HPDE6-E6E7 (cell line): ENCODE data around the gene SLC7A8.

ENCODE experiments used
- DNase-seq: peaks from one replicate; pipeline ENCODE4 v3.0.0; 2011; ENCODE audit warnings: missing footprints; ENCODE audit errors: extremely low spot score

Gene SLC7A8

DNA sequence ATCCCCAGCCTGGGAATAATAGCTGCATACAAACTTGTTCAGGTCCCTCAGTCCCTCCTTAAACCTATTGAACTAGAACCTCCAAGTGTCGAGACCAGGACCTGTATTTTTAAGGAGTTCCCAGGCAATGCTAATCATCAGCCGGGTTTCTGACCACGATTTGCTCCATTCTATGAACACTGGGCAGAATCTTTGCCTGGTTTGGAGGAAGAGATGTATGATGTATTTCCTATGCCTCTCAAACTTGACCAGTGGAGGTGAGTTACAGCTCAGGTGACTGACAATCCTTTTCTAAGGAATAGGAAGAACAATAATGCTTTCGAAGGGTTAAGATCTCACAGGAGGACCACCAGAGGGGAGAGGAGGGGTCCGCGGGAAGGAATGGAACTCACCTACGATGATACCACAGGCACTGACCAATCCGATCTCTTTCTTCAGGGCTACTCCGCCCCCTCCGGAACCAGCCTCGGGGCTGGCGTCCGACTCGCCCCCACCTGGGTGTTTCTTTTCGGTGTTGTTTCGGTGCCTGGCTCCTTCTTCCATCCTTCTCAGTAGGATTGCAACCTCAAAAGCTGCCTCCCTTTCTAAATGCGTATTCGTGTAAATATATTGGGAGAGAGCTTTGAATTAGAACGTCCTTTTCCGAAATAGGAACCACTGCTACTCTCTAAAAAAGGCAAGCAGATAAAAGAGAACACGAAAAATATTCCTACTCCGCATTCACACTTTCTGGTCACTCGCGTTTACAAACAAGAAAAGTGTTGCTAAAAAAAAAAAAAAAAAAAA is 895 bp downstream of the SLC7A8 start:
- peak; percentile 64 for DNase-seq

DNA sequence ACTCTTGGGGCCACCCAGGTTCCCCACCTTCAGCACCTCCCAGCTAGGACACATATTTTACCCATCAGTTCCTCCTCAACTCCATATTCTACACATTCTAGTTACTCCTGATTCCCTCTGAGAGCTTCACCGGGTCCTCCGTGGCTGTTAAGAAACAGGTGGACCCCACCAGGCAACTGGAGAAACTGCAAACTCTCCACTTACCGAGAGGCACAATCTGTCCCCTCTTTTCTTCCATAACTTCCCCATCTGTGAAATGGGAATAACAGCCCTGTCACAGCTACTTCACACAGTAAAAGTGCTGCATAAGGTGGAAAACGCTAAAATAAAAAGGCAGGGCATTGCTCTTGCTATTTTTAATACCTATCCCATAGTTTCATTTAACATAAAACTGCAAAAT is 1.5 kb downstream of the SLC7A8 start:
- DNase-seq: no peak

DNA sequence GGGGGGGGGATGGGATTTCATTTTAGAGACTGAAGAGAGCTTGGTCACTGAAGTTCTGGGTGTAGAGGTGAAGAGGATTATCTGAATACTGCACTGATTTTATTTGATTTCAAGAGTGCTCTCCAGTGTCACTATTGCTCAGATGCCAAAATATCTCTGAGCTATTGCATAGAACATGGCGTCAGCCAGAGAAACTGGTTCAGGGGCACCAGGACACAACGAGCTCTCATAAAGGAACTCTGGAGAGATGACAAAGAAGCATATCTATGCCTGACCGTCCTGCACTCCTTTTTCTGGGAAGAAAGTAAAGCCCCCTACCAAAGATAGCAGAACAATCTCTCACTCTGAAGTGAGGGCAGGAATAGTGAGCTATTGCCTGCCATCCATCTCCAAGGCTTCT is 2.0 kb downstream of the SLC7A8 start:
- no peak for DNase-seq

DNA sequence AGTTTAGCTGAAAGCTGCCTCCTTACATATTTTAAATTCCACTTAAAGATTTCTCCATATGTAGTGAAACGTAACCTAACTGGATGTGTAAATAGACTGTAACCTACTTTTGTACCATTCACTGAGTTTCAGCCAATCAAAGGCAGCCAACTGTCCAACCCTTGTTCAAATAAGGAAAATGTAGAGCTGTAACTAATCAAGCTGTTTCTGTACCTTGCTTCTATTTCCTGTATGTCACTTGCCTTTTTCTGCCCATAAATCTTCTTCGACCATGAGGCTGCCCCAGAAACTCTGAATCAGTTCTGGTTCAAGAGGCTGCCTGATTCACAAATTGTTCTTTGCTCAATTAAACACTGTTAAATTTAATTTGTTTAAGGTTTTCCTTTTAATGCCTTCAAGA is 6.3 kb downstream of the SLC7A8 start:
- no peak for DNase-seq

DNA sequence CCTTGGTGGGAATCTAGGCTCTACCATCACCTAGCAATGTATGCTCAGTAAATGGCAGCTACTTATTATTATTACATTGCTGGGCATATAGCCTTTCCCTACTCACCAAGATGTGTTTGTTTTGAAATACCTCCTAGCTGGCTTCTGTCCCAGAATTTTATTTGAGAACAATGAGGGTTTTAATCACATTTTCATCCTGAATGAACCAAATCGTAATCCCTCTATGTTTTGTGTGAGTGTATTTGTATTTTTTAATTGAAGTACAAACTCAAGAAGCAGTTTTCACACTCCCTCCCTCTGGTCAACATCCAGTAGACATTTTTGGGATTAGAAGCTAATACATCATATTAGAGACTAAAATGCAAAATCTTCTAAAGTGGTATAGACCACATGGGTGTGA is 7.6 kb downstream of the SLC7A8 start:
- no peak for DNase-seq

DNA sequence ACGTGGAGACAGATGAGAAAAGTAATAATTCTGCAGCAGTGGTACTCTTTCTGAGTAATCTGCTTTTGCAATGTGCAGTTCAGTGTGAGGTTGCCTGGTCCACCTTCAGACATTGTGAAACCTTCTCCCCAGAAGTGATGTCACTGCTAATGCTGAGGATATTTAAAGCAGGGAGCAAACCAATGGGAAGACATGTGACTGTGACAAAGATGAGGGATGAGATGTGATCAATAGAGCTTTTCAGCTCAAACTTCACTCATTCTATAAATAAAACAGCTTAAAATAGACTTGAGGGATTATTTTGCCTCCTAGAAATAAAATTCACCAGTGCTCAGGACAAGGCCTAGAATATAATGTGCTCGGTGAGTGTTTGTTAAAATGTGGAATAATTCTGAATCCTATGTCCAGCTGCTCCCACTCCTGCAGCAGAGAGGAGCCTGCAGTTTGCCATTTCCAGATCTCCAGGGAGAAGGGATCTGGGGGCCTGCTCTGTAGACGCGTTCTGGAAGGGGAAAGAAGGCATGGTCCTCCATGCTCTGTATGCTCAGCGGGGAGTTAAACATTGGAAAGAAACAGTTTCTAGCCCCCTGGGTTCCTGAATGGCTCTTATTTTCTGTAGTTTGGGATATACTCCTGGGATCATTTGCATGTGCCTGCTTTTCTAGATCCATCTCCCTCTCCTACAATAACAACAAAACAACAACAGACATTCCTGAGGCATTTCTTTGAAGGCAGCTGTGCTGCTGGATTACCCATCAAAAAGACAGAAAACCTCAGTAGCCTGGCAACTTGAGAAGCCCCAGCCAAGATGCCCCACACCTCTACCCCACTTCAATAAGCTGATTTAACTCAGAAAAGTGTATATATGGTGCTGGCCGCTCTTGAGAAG is 8.9 kb downstream of the SLC7A8 start:
- no peak for DNase-seq

DNA sequence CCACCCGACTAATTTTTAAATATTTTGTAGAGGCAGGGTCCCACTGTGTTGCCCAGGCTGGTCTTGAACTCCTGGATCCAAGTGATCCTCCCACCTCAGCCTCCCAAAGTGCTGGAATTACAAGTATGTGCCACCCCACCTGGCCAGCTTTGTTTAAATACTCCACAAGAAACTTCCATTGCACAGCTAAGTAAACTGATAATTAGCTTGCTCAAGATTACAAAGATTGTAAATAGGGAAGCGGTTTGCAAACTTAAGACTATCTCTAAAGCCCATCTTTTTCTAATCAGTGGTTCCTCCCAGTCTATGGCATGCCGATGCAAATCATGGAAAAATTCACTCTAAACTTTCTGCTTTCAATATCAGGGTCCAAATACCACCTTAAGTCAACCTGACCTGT is 9.7 kb downstream of the SLC7A8 start:
- no peak for DNase-seq

DNA sequence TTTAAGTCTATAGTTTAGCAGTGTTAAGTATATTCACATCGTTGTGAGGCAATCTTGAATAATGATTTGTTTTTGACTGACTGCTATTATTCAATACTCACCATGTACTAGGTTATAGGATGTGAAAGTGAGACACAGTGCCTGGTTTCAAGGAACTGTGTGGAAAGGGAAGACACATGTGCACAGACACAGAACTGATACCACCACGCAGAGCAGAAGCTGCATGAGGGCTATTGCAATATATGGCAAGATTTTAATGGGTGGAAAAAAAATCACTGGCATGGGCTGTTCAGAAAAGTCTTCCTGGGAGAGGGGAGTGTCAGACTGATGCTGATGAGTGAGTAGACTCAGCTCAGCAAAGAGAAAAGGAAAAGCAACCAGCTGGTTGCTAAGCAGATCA is 10.4 kb downstream of the SLC7A8 start:
- no peak for DNase-seq

DNA sequence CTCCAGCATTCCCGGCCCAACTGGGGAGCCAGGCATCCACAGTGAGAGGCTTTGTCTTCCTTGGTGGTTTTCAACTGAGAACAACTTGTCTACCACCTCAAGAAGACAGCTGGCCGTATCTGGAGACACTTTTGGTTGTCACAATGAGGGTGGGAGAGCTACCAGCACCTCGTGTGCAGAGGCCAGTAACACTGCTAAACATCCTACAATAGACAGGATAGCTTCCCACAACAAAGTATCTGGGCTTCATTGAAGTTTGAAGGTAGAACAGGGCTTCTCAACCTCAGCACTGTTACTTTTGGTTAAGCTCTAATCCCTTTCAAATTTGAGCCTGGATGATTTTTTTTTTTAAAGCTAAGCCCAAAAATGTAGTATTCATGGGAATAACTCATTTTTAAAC is 10.9 kb downstream of the SLC7A8 start:
- no peak for DNase-seq

DNA sequence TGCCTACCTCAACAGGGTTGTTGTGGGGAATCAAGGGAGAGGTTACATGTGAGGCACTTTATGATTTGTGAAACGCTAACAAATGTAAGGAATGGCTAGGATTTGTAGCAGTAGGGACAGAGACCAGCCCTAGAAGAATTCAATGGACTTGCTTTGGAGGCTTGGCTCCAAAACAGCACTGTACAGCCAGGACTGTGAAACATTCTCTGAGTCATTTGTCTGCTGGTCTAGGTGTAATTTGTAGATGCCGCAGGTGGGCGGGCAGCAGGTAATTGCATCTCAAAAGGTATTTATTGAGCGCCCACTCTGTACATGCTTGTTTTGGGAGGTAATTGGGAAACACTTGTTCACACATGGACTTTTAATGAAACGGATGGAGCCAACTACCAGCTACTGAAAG is 11.4 kb downstream of the SLC7A8 start:
- DNase-seq: no peak

DNA sequence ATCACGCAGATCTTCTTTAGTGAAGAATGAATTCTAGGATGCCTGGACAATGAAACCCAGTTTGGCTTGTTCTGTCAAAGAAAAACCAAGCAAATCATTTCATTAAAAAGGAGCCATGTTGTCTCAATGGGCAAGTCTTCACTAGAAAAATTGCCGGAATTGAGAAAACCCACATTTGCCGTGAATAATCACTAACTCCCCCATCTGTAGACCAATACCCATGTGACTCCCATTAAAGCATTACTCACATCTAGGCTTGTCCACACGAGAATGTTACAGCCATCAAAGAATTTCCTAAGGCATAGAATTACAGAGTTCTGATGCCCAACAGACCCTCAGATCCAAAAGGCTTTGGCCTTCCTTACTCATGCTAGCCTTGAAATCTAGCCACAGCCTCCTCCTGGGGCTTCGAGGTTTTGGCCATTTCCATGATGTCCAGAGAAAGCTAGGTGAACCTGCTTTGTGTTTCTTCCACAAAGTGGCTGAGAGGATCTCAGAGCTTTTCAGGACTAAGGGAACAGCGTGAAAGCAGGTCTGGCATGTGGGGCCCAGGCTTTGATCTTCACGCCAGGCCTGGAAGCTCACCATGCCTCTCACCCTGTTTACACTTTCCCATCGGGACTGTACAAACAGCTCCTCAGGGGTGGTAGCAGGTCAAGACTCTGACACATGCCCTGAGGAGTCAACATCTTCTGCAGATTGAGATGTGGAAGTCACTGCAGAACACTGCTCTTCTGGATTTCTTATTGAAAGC is 12.1 kb downstream of the SLC7A8 start:
- DNase-seq: peak; percentile 75

DNA sequence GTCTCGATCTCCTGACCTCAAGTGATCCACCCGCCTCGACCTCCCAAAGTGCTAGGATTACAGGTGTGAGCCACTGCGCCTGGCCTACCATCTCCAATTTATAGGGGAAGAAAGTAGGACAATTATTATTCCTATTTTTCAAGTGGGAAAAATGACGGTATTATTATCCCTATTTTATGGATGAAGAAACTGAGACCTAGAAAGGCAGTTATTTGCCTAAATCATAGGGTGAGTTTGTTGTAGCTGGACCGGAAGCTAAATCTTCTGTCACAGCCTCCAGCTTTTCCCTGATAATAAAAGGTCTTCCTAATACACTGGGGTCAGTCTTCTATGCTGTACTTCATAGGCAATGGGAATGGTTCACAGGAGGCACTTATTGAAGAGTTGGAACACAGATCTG is 13.8 kb downstream of the SLC7A8 start:
- DNase-seq: no peak

DNA sequence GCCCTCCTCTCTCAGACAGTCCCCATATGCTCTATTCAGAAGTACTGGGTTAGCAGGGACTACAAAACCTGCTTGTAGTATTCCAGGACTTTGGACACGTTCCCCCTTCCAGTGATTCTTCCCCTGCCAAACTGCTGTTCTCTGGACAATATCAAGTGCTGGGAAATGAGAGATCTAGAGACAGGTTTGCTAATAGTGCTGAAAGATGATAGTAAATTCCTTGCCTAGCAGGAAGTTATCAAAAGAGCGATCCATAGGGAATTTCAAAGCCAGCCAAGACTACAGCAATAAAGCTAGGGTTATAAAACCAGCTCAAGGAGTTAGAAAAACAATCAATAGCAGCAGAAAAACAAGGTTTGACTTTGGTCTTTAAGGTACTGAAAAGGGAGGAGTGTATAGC is 15.2 kb downstream of the SLC7A8 start:
- no peak for DNase-seq

DNA sequence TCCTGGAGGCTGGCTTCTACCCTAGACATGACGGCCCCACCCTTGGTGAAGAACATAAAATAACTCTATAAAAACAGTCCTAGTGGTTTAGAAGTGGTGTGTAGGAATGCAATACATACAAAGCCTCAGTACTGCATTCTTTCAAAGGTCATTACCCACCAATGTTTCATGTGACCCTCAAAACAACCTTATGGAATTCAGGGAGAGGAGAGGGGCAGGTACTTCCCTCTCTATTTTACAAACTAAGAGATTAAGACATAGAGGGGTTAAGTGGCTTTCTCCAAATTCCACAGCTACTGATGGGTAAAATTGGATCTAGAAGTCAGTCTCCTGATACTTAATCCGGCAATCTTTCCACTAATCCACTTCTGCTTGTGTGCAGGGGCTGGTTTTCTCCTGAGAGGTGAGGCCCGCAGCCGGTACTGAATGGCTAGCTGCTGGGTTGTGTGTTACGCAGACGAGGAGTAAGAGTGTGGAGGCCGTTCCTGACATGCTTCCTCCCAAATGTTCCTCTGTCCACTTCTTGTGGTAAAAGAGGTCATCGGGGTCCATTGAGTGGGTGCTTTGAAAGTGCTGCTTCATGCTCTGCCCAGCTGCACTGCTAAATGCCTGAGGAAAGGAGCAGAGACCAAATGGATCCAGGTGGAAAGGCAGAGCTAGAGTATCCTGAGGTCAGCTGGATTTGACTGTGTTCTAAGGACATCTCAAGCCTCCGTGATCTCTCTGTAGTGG is 16.2 kb downstream of the SLC7A8 start:
- no peak for DNase-seq

DNA sequence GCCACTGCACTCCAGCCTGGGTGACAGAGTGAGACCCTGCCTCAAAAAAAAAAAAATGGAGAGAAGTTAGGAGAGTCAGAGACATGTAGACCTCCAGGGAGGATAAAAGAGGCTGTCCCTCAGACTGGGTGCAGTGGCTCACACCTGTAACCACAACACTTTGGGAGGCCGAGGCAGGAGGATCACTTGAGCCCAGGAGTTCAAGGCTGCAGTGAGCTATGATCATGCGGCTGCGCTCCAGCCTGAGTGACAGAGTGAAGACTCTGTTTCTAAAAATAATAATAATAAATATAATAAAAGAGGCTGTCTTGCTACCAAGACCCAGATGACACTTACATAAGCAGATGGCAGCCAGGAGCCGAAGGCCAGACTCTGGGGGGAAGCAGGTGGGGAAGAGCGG is 18.5 kb downstream of the SLC7A8 start:
- DNase-seq: no peak

DNA sequence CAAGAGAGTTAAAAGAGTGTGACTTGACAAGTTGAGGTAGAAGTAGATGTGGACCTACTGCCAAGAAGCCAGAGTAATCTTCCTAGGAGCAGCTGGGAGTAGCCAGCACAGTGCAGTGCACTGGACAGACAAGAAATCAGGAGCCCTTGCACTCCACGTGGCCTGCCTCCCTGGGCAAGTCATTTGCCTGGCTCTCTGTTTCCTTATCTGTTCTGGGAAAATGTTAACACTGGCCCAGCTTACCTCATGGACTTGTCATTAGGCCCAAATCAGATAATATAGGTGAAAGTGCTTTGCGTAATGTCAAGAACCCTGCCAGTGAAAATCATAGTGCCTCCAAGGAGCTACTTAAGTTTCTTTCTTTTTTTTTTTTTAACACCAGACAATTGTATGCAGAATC is 19.2 kb downstream of the SLC7A8 start:
- DNase-seq: no peak

DNA sequence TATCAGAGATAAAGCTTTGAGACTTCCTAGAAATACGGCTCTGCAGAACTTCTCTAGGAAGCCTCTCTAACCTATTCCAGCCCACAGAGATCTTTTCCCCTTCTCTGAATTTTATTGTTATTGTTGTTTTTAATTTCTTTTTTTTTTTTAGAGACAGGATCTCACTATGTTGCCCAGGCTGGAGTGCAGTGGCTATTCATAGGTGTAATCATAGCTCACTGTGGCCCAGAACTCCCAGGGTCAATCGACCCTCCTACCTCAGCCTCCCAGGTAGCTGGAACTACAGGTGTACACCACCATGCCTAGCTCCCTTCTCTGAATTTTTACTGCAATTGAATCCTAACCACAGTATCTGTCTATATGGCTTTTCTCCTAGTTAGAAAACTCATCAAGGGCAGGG is 19.6 kb downstream of the SLC7A8 start:
- no peak for DNase-seq

DNA sequence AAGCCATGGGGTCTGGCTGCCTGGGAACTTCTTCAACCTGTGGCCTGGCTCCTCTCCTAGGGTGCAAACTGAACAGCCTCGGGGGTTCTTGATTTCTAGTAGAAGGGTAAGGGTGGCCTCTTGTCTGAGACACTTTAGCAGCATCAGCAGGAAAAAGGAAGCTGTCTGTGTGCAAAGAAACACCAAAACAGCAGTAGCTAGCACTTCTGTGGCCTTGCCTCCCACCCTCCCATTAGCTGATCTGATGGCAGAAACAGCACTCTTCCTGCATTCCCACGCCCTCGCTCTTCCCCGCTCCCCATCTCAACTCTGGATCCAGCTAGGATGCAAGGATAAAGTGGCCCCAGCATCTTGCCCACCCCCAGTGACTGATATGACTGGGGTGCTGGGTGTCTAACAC is 20.7 kb downstream of the SLC7A8 start:
- no peak for DNase-seq

DNA sequence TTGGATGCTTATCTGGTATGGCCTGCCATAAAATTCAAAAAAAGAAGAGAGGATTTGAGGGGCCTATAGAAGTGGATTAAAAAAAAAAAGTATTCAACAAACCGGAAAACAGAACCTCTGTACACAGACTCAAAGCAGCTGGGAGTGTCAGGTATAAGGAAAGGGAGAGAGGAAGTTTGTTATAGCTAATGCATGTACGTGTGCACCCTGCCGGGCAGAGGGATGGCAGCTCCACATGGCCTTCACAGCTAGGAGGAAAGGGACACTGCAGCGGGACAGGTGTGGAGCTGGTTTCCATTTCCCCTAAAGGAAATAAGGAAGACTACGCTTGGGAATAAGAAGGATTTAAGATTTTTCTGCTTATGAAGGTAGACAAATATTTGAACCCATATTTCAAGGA is 21.5 kb downstream of the SLC7A8 start:
- no peak for DNase-seq

DNA sequence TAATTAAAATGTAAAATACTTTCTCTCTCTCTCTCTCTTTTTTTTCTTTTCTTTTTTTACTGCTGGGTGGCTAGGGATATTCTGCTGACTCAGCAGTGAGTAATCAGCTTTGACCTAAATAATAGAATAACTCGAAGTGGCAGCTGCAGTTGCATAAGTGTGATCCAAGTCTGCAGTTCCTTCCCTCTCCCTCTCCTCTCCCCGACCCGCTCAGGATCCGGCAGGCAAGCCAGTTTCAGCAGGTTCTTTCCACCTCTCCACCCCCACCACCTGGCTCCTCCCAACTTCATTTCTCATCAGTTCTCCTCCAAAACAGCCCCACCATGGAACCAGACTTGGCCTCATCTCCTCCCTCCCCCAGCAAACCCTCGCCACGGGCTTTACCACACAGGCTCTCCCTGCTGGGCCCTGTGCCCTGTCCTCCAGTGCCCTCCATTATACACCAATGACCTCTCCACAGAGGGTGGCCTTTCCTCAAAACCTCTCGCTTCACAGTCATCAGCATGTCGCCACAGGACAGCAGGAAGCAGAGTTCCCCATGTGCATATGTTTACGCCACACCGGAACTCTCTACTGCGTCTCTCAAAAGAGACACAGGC is 22.4 kb downstream of the SLC7A8 start:
- peak; percentile 88 for DNase-seq

DNA sequence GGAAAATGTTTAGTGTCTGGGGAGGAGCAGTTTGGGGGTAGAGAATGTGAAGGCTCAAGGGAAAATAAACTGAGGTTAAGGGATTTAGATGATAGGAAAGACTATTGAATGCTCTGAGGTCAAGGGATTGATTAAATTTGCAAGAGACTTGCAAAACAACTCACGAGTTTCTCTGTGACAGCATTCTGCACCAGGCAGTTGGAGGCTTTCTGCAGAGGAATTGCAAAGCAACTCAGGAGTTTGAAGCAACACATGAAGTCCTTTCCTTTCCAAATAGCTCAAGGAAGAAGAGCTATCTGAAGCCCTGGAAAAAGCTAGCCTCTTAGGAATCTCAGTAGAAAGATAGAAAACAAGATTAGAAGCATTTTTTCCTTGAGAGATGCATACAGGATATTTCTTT is 23.9 kb downstream of the SLC7A8 start:
- no peak for DNase-seq
